Smooth muscle cell (in vitro differentiated cells): ENCODE data around the gene HTR5A. TPM values are rescaled to one million over a fixed set of nuclear protein-coding genes. Genes with fewer than 3 reads are reported as not detected.

Experiments used
- DNase-seq: peaks from one replicate; lab custom pipeline; 2025; ENCODE audit not compliant: unreplicated experiment; lab: John Stamatoyannopoulos, UW
- H2AFZ ChIP-seq: fragments of 200-600 bp; sonication (generic); 2 replicates; pipeline ENCODE4 v1.6.0; 2016; ENCODE audit warnings: antibody characterized with exemption, low read depth, mild to moderate bottlenecking
- H3F3A ChIP-seq: fragments of 200-600 bp; sonication (generic); 2 replicates; pipeline ENCODE4 v1.6.0; 2017; ENCODE audit warnings: antibody characterized with exemption, low read depth
- H3K27ac ChIP-seq: fragments of 200-600 bp; sonication (generic); 2 replicates; pipeline ENCODE4 v1.5.1; 2016; ENCODE audit warnings: low read depth, mild to moderate bottlenecking
- H3K27me3 ChIP-seq: fragments of 200-600 bp; sonication (generic); 2 replicates; pipeline ENCODE4 v1.6.1; 2016; ENCODE audit warnings: low read depth, mild to moderate bottlenecking
- H3K36me3 ChIP-seq: fragments of 200-600 bp; sonication (generic); 2 replicates; pipeline ENCODE4 v1.5.1; 2016; ENCODE audit warnings: low read depth
- H3K4me1 ChIP-seq: fragments of 200-600 bp; sonication (generic); 2 replicates; pipeline ENCODE4 v1.5.1; 2016; ENCODE audit warnings: low read depth
- H3K4me2 ChIP-seq: fragments of 200-600 bp; sonication (generic); 2 replicates; pipeline ENCODE4 v1.6.0; 2016; ENCODE audit warnings: mild to moderate bottlenecking
- H3K4me3 ChIP-seq: fragments of 200-600 bp; sonication (generic); 2 replicates; pipeline ENCODE4 v1.5.1; 2016; ENCODE audit warnings: mild to moderate bottlenecking
- H3K79me2 ChIP-seq: fragments of 200-600 bp; sonication (generic); 2 replicates; pipeline ENCODE4 v1.6.0; 2016; ENCODE audit warnings: low read depth, mild to moderate bottlenecking
- H3K9ac ChIP-seq: fragments of 200-600 bp; sonication (generic); 2 replicates; pipeline ENCODE4 v1.6.0; 2016; ENCODE audit warnings: low read depth
- H3K9me3 ChIP-seq: fragments of 200-600 bp; sonication (generic); replicated peaks from 2 replicates; pipeline ENCODE4 v1.5.1; 2016; ENCODE audit warnings: low read depth
- H4K20me1 ChIP-seq: fragments of 200-600 bp; sonication (generic); 2 replicates; pipeline ENCODE4 v1.6.0; 2016; ENCODE audit warnings: low read depth
- WGBS: methylation state at CpG from one replicate; pipeline ENCODE4 v1.1.7; 2016; ENCODE audit warnings: low lambda C conversion rate; 5-methylcytosine and 5-hydroxymethylcytosine counted together
- polyA plus RNA-seq: library from polyadenylated mRNA; unstranded; fragments of >200 nt; fragmentation: Nextera tagmentation; extraction: Ambion mirVana; gene quantifications from 2 replicates; pipeline ENCODE4 v1.2.1, GENCODE V29; 2016
- total RNA-seq: library from RNA; depleted of rRNA; stranded (reverse); fragments of >200 nt; gene quantifications from 2 replicates; pipeline ENCODE4 v1.2.3, GENCODE V29; 2014
- TF ChIP-seq, protein P1 (sequence below): fragments of 200-600 bp; sonication (generic); IDR thresholded peaks from 2 replicates; pipeline ENCODE4 v1.5.1; 2017; ENCODE audit warnings: borderline replicate concordance, mild to moderate bottlenecking, antibody characterized with exemption; ENCODE audit not compliant: insufficient read depth, poor library complexity, severe bottlenecking

HTR5A gene
- total and polyA plus RNA-seq, 2 experiments from 2014 or later: not detected

DNA sequence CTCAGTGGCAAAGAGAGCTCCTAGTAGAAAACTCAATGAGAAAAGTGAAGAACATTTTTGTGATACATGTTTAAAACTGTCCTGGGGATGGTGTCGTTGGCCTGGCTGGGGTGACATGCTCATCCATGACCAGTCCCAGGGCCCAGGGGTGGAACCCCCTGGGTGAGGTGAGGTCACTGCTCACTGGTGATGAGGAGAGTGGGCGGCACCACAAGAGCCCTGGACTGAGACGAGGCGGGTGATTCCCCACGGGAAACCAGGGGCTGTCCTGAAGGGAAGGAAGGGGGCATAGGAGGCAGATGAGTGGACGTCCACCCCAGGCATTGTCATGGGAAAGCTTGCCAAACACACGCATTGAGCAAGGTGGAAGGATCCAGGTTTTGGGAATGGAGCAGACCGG is 54.6 kb downstream of the HTR5A start:
- Histone ChIP-seq H2AFZ (no peak overlapping the region), H3K4me2 (no peak overlapping the region), H3K27me3 (no peaks in the 10 kb centered on the region), H3K79me2 (no peaks in the 10 kb centered on the region), H3K36me3 (no peaks in the 10 kb centered on the region), H3F3A (no peaks in the 10 kb centered on the region), H3K9ac (no peak overlapping the region), H3K4me1 (no peaks in the 10 kb centered on the region), H3K9me3 (no peaks in the 10 kb centered on the region), H4K20me1 (no peaks in the 10 kb centered on the region), H3K27ac (no peak overlapping the region), H3K4me3 (no peak overlapping the region)
- DNase-seq: no peak
- 84% methylated on average over 8 of the region's 8 CpGs for WGBS
- TF ChIP-seq, protein P1, sequence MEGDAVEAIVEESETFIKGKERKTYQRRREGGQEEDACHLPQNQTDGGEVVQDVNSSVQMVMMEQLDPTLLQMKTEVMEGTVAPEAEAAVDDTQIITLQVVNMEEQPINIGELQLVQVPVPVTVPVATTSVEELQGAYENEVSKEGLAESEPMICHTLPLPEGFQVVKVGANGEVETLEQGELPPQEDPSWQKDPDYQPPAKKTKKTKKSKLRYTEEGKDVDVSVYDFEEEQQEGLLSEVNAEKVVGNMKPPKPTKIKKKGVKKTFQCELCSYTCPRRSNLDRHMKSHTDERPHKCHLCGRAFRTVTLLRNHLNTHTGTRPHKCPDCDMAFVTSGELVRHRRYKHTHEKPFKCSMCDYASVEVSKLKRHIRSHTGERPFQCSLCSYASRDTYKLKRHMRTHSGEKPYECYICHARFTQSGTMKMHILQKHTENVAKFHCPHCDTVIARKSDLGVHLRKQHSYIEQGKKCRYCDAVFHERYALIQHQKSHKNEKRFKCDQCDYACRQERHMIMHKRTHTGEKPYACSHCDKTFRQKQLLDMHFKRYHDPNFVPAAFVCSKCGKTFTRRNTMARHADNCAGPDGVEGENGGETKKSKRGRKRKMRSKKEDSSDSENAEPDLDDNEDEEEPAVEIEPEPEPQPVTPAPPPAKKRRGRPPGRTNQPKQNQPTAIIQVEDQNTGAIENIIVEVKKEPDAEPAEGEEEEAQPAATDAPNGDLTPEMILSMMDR: no peak

GRCh38 chr7:155129186-155129585 is 59.1 kb downstream of the HTR5A start:
- H2AFZ ChIP-seq: no peak overlapping the region
- WGBS: 95% methylated on average over 10 of the region's 10 CpGs
- H3K4me1 ChIP-seq: no peaks in the 10 kb centered on the region
- H3K4me3 ChIP-seq: no peak overlapping the region
- H3K27me3 ChIP-seq: no peaks in the 10 kb centered on the region
- H3K79me2 ChIP-seq: no peaks in the 10 kb centered on the region
- TF ChIP-seq, protein P1: no peak
- no peaks in the 10 kb centered on the region for H3F3A ChIP-seq
- H3K4me2 ChIP-seq: no peak overlapping the region
- no peaks in the 10 kb centered on the region for H3K9me3 ChIP-seq
- H3K27ac ChIP-seq: no peak overlapping the region
- no peak for DNase-seq
- H4K20me1 ChIP-seq: no peaks in the 10 kb centered on the region
- no peaks in the 10 kb centered on the region for H3K36me3 ChIP-seq
- H3K9ac ChIP-seq: no peak overlapping the region

DNA sequence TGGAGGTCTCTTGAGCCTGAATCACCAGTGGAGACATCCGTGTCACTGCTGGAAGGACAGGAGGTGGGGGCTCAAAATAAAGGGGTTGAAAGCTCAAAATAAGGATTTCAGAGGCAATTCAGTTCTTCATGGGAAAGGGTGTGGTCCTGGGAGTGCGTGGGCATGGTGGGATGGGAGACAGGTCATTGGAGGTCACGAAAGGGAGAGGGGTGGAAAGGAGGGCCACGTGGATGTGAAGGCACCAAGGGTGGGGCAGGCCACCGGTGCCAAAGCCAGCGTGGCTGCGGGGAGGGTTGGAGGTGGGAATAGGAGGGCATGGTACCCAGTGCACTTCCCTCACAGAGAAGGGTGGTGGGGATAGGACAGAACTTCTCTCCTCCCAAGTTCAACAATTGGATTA is 59.7 kb downstream of the HTR5A start:
- H3K9me3 ChIP-seq: no peaks in the 10 kb centered on the region
- H3K79me2 ChIP-seq: no peaks in the 10 kb centered on the region
- H3K27me3 ChIP-seq: no peaks in the 10 kb centered on the region
- H4K20me1 ChIP-seq: no peaks in the 10 kb centered on the region
- no peak overlapping the region for H3K4me2 ChIP-seq
- H2AFZ ChIP-seq: no peak overlapping the region
- no peak overlapping the region for H3K9ac ChIP-seq
- H3K36me3 ChIP-seq: no peaks in the 10 kb centered on the region
- H3K4me3 ChIP-seq: no peak overlapping the region
- H3K27ac ChIP-seq: no peak overlapping the region
- DNase-seq: no peak
- H3K4me1 ChIP-seq: no peaks in the 10 kb centered on the region
- TF ChIP-seq, protein P1: no peak
- WGBS: 90% methylated on average over 3 of the region's 7 CpGs
- H3F3A ChIP-seq: no peaks in the 10 kb centered on the region

DNA sequence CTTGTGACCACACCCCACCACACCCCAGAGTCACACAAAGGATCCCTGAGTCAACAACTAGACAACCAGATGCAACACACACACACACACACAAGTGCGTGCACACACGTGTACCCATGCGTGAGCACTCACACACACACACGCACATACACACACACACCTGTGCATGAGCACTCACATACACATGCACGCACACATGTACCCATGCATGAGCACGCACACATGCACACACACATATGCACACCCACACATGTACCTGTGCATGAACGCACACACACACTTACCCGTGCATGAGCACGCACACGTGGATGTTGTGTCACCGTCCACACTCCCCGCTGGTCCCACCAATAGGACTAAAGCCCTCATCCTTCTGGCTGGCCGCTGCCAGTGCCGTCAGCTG is 60.4 kb downstream of the HTR5A start:
- Histone ChIP-seq H3F3A (no peaks in the 10 kb centered on the region), H3K36me3 (no peaks in the 10 kb centered on the region), H4K20me1 (no peaks in the 10 kb centered on the region), H2AFZ (no peak overlapping the region), H3K79me2 (no peaks in the 10 kb centered on the region), H3K4me3 (no peak overlapping the region), H3K9me3 (no peaks in the 10 kb centered on the region), H3K9ac (no peak overlapping the region), H3K4me2 (no peak overlapping the region), H3K27me3 (no peaks in the 10 kb centered on the region), H3K4me1 (no peaks in the 10 kb centered on the region), H3K27ac (no peak overlapping the region)
- TF ChIP-seq, protein P1: no peak
- 88% methylated on average over 14 of the region's 14 CpGs for WGBS
- DNase-seq: no peak
